K562 (cell line): ENCODE data around the gene MLH1. TPM values are rescaled to one million over a fixed set of nuclear protein-coding genes. Genes with fewer than 3 reads are reported as not detected.

Experiments used
- ATAC-seq: fragments of 200-7000 bp; cut with Tn5 transposase; 3 replicates; pipeline ENCODE4 v1.9.1; 2020; ENCODE audit warnings: moderate library complexity
- BruUV-seq: library from RNA; stranded (reverse); fragments of 400-500 nt; replicated peaks from 2 replicates; lab custom pipeline; 2021; lab: Mats Ljungman, UMichigan
- CTCF ChIA-PET: fragments of 300-600 bp; formaldehyde crosslinking; extraction: SDS; loops from one replicate; lab custom pipeline; 2021; ENCODE audit warnings: low intra/inter-chr PET ratio; lab: Yijun Ruan, JAX
- POLR2A ChIA-PET: fragments of 300-600, 350-650 bp; sonication (Branson Sonifier 250); formaldehyde crosslinking; extraction: SDS; loops from one replicate; lab custom pipeline; 2021; ENCODE audit warnings: antibody characterized with exemption, inconsistent platforms; lab: Yijun Ruan, JAX
- DNase-seq, 4 experiments: peaks; one replicate each; pipeline versions ENCODE4 v3.0.0 to v3.0.0-alpha.2; 2011 to 2018; ENCODE audit warnings: low spot score in 3 of 4, mixed read lengths in 3 of 4; ENCODE audit errors: extremely low read depth in 1 of 4
- FAIRE-seq: peaks from 2 replicates; lab custom pipeline; 2011; peaks lifted over from hg19 to GRCh38; lab: Jason Lieb, UNC
- H2AFZ ChIP-seq: 2 replicates; pipeline ENCODE4 v1.6.0; 2011; ENCODE audit warnings: low read depth, low read length, control low read depth, inconsistent platforms
- H3K27ac ChIP-seq: fragments of 200-600 bp; 3 replicates; pipeline ENCODE4 v1.8.0; 2011; ENCODE audit warnings: low read depth, mild to moderate bottlenecking, control low read depth, inconsistent platforms, low read length, moderate library complexity, mixed read lengths; ENCODE audit errors: extremely low read depth
- H3K27me3 ChIP-seq, 2 experiments: fragments of 300-600 bp in 1 of 2; 2 replicates in 1 of 2; 3 replicates in 1 of 2; pipeline versions ENCODE4 v1.6.0 to v1.8.0; 2011; ENCODE audit warnings: inconsistent platforms in 2 of 2, low read length in 2 of 2, mild to moderate bottlenecking in 1 of 2, mixed read lengths in 1 of 2, moderate library complexity in 1 of 2; ENCODE audit not compliant: control insufficient read depth in 2 of 2, insufficient read depth in 2 of 2
- H3K36me3 ChIP-seq: fragments of 300-600 bp; 3 replicates; pipeline ENCODE4 v1.8.0; 2011; ENCODE audit warnings: mild to moderate bottlenecking, low read length, inconsistent platforms; ENCODE audit not compliant: control insufficient read depth, insufficient read depth
- H3K4me1 ChIP-seq, 2 experiments: fragments of 200-600 bp in 1 of 2; replicated peaks in 1 of 2; 2 replicates in 1 of 2; 3 replicates in 1 of 2; pipeline versions ENCODE4 v1.5.1 to v1.8.0; 2011; ENCODE audit warnings: inconsistent platforms in 2 of 2, low read length in 2 of 2, mild to moderate bottlenecking in 1 of 2, mixed read lengths in 1 of 2, moderate library complexity in 1 of 2; ENCODE audit not compliant: control insufficient read depth in 2 of 2, insufficient read depth in 2 of 2
- H3K4me2 ChIP-seq: 2 replicates; pipeline ENCODE4 v1.6.1; 2011; ENCODE audit warnings: low read length, control low read depth, inconsistent platforms, mixed read lengths; ENCODE audit not compliant: insufficient read depth
- H3K4me3 ChIP-seq: fragments of 200-600 bp; sonication (generic), shearing (Covaris generic); 2 replicates; pipeline ENCODE4 v1.5.1; 2016; ENCODE audit warnings: control low read depth, inconsistent platforms
- H3K79me2 ChIP-seq: fragments of 200-600 bp; 3 replicates; pipeline ENCODE4 v1.8.0; 2011; ENCODE audit warnings: low read length, inconsistent platforms; ENCODE audit not compliant: control insufficient read depth, insufficient read depth
- H3K9ac ChIP-seq, 2 experiments: 2 replicates each; pipeline versions ENCODE4 v1.6.0 to v1.6.1; 2011; ENCODE audit warnings: low read depth in 2 of 2, low read length in 2 of 2, control low read depth in 1 of 2, inconsistent platforms in 1 of 2, mild to moderate bottlenecking in 1 of 2, mixed read lengths in 1 of 2; ENCODE audit not compliant: insufficient read depth in 1 of 2
- H3K9me1 ChIP-seq: one replicate; pipeline ENCODE4 v1.6.0; 2011; ENCODE audit warnings: inconsistent platforms, mild to moderate bottlenecking, low read length, moderate library complexity; ENCODE audit not compliant: control insufficient read depth, insufficient read depth
- H3K9me3 ChIP-seq: replicated peaks from 2 replicates; pipeline ENCODE4 v1.5.1; 2011; ENCODE audit warnings: low read depth, low read length, inconsistent platforms; ENCODE audit not compliant: control insufficient read depth, insufficient read depth
- H4K20me1 ChIP-seq: replicated peaks from 2 replicates; pipeline ENCODE4 v1.6.1; 2011; ENCODE audit warnings: low read length, inconsistent platforms, mixed read lengths; ENCODE audit not compliant: control insufficient read depth, insufficient read depth
- EWSR1 ChIP-seq: fragments of 450-650 bp; IDR thresholded peaks from 2 replicates; pipeline ENCODE4 v1.6.1; 2018; ENCODE audit warnings: borderline replicate concordance, mild to moderate bottlenecking, low read depth, moderate library complexity; ENCODE audit not compliant: partially characterized antibody
- RBFOX2 ChIP-seq: fragments of 200-400 bp; formaldehyde crosslinking; IDR thresholded peaks from 2 replicates; pipeline ENCODE4 v1.6.1; 2017; ENCODE audit warnings: low read depth, mild to moderate bottlenecking, low read length, moderate library complexity
- SPI1 ChIP-seq: IDR thresholded peaks from 2 replicates; pipeline ENCODE4 v1.6.1; 2011; ENCODE audit warnings: low read depth, low read length, control low read depth, borderline replicate concordance
- WGBS: fragments of 100-300 bp; shearing (Covaris generic); methylation state at CpG from one replicate; pipeline ENCODE4 v1.1.6; 2016; ENCODE audit warnings: low coverage, mixed read lengths; ENCODE audit not compliant: insufficient coverage; ENCODE audit errors: missing lambda C conversion rate; 5-methylcytosine and 5-hydroxymethylcytosine counted together
- in situ Hi-C: fragments of 300-500 bp; cut with MboI; formaldehyde crosslinking; loops from 4 replicates; pipeline ENCODE4 v1.15.0; 2018; ENCODE audit warnings: inconsistent platforms, mixed read lengths
- intact Hi-C: fragments of 100-400 bp; cut with micrococcal nuclease; formaldehyde crosslinking; loops from 2 replicates; pipeline ENCODE4 v1.14.2; 2022
- polyA plus RNA-seq, 8 experiments: library from polyadenylated mRNA; depleted of rRNA in 4 of 8; stranded (reverse) in 5 of 8; unstranded in 3 of 8; fragments of >200 nt; fragmentation: Nextera tagmentation in 2 of 8; fragmentation: Illumina TruSeq in 1 of 8; extraction: Ambion mirVana in 2 of 8; extraction: Trizol in 1 of 8; gene quantifications; 2 replicates each; pipeline versions ENCODE4 v1.2.1 to v1.2.3, GENCODE V29; 2011 to 2014; ENCODE audit warnings: inconsistent platforms in 1 of 8, missing spikeins in 1 of 8
- total RNA-seq, 7 experiments: library from RNA; depleted of rRNA in 6 of 7; stranded (reverse); fragments of >200 nt in 6 of 7; fragmentation: Illumina TruSeq in 2 of 7; extraction: Trizol in 2 of 7; gene quantifications; 2 replicates each; pipeline versions ENCODE4 v1.2.1 to v1.2.3, GENCODE V29; 2011 to 2021; ENCODE audit warnings: low replicate concordance in 1 of 7
- TF ChIP-seq, protein P1 (sequence below): fragments of 450-650 bp; IDR thresholded peaks from 2 replicates; pipeline ENCODE4 v1.7.1; 2018; ENCODE audit warnings: mild to moderate bottlenecking, low read depth; ENCODE audit not compliant: partially characterized antibody

Gene MLH1
- total and polyA plus RNA-seq, 9 of the 15 experiments (the other 6 are each of a cell fraction or from before 2014, with no cell fraction given): 76.4 to 155 (median 117) TPM

DNA sequence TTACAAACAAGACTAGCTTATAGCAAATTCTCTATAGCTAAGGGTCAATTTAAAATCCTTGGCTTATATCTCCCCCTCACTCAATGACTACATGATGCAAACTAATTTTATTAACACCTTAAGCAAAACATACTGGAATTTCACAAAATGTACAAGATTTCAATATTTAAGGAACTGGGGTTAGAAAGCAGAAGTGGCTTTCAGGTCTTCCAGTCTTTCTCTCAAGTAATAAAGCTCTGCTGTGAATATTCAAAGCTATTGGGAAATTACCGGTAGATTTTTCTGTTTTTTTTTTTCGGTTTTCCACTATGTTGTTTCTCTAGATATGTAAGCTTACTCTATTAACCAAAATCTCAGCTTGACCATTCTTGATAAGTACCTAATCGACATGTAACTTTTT is 4.3 kb upstream of the MLH1 start:
- in situ Hi-C loops (no loop called here), intact Hi-C loops (no loop called here)
- Histone ChIP-seq H3K27ac (no peak overlapping the region), H3K9me3 (no peaks in the 10 kb centered on the region), H3K4me2 (peak overlapping the region; percentile 96), H3K9ac (peak overlapping the region in 1 of 2 experiments; percentile 91; a peak in 3 of 4 replicates), H4K20me1 (peaks cover 18% of the 10 kb centered on the region; the same call in 1 of the 2 replicates), H3K79me2 (peaks cover 59% of the 10 kb centered on the region), H2AFZ (no peak overlapping the region), H3K27me3 (no peaks in the 10 kb centered on the region), H3K9me1 (no peaks in the 10 kb centered on the region), H3K4me1 (peaks cover 17 to 20% of the 10 kb centered on the region in 2 experiments), H3K4me3 (peak overlapping the region; percentile 60; the same call in 1 of the 2 replicates), H3K36me3 (peaks cover 78% of the 10 kb centered on the region)
- ChIA-PET CTCF (interaction anchor here (0.7 kb wide), 1 partner anchor 31 kb away, joined by 4 read pairs; no protein-coding TSS in a partner anchor), POLR2A (interaction anchor here (0.7 to 2.5 kb wide), 15 partner anchors 9 to 255 kb away, joined by 3 to 11 read pairs (median 5); no protein-coding TSS in a partner anchor)
- FAIRE-seq: no peak
- BruUV-seq: no TSS peak
- no peak for ATAC-seq
- WGBS: 42% methylated on average over 3 of the region's 3 CpGs
- TF ChIP-seq RBFOX2 (peak; percentile 10; the same call in 1 of the 2 replicates), EWSR1 (no peak), SPI1 (peak; percentile 92)
- TF ChIP-seq, protein P1, sequence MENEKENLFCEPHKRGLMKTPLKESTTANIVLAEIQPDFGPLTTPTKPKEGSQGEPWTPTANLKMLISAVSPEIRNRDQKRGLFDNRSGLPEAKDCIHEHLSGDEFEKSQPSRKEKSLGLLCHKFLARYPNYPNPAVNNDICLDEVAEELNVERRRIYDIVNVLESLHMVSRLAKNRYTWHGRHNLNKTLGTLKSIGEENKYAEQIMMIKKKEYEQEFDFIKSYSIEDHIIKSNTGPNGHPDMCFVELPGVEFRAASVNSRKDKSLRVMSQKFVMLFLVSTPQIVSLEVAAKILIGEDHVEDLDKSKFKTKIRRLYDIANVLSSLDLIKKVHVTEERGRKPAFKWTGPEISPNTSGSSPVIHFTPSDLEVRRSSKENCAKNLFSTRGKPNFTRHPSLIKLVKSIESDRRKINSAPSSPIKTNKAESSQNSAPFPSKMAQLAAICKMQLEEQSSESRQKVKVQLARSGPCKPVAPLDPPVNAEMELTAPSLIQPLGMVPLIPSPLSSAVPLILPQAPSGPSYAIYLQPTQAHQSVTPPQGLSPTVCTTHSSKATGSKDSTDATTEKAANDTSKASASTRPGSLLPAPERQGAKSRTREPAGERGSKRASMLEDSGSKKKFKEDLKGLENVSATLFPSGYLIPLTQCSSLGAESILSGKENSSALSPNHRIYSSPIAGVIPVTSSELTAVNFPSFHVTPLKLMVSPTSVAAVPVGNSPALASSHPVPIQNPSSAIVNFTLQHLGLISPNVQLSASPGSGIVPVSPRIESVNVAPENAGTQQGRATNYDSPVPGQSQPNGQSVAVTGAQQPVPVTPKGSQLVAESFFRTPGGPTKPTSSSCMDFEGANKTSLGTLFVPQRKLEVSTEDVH: peak; percentile 28
- DNase-seq: no peak
